Right atrium auricular region (tissue), 2 donors: ENCODE measurements around the gene MICALL1. TPM values are rescaled to one million over a fixed set of nuclear protein-coding genes. Genes with fewer than 3 reads are reported as not detected.

Experiments used
- DNase-seq: peaks from one replicate; pipeline ENCODE4 v3.0.0-alpha.2; 2019; ENCODE audit warnings: low spot score
- H3K27ac ChIP-seq, 2 donors: fragments of 200-600 bp; sonication (generic); 1 replicate in 1 of 2; 2 replicates in 1 of 2; pipeline ENCODE4 v1.5.1; 2016 to 2019
- H3K27me3 ChIP-seq, 2 donors: fragments of 200-600 bp; sonication (generic); one replicate each; pipeline versions ENCODE4 v1.5.1 to v1.6.0; 2017 to 2019
- H3K36me3 ChIP-seq: fragments of 200-600 bp; sonication (generic); one replicate; pipeline ENCODE4 v1.5.1; 2016
- H3K4me1 ChIP-seq, 2 donors: fragments of 200-600 bp; sonication (generic); one replicate each; pipeline versions ENCODE4 v1.5.1 to v1.6.0; 2017 to 2019
- H3K4me3 ChIP-seq, 2 donors: fragments of 200-600 bp; sonication (generic); 1 replicate in 1 of 2; 2 replicates in 1 of 2; pipeline ENCODE4 v1.5.1; 2017 to 2019; ENCODE audit warnings: mild to moderate bottlenecking in 1 of 2, moderate library complexity in 1 of 2
- H3K9me3 ChIP-seq, 2 donors: fragments of 200-600 bp; sonication (generic); one replicate each; pipeline ENCODE4 v1.5.1; 2019
- CTCF ChIP-seq, 2 donors: fragments of 200-600 bp; sonication (generic); IDR thresholded peaks; one replicate each; pipeline ENCODE4 v1.5.1; 2019; ENCODE audit warnings: antibody characterized with exemption in 2 of 2
- total RNA-seq, 2 donors: library from RNA; depleted of rRNA; stranded (reverse); fragments of >200 nt; gene quantifications; one replicate each; pipeline ENCODE4 v1.1.0, GENCODE V29; 2016

Gene MICALL1
- total RNA-seq, 2 donors from 2014 or later = 16.9 TPM

- H3K4me1 ChIP-seq = no peaks in the 10 kb centered on the region
- H3K9me3 ChIP-seq = no peaks in the 10 kb centered on the region
- H3K4me3 ChIP-seq = no peak overlapping the region
- TF ChIP-seq CTCF (IDR thresholded peaks at IDR 0.05) = no peak
- no peak for DNase-seq
- peaks cover 56% of the 10 kb centered on the region for H3K36me3 ChIP-seq
- no peak overlapping the region for H3K27ac ChIP-seq
- H3K27me3 ChIP-seq = no peaks in the 10 kb centered on the region
These were observed 18.4 kb downstream of the MICALL1 start for GRCh38 chr22:37924386-37925065.

- H3K9me3 ChIP-seq = no peaks in the 10 kb centered on the region
- TF ChIP-seq CTCF (IDR thresholded peaks at IDR 0.05) = no peak
- no peak overlapping the region for H3K4me3 ChIP-seq
- DNase-seq = no peak
- no peaks in the 10 kb centered on the region for H3K4me1 ChIP-seq
- no peak overlapping the region for H3K27ac ChIP-seq
- H3K27me3 ChIP-seq = no peaks in the 10 kb centered on the region
- peaks cover 53% of the 10 kb centered on the region for H3K36me3 ChIP-seq
These were observed 19.2 kb downstream of the MICALL1 start for GRCh38 chr22:37925330-37925729.

- DNase-seq = no peak
- H3K4me1 ChIP-seq = no peaks in the 10 kb centered on the region
These were observed 19.7 kb downstream of the MICALL1 start for GRCh38 chr22:37925767-37926166.

GRCh38 chr22:37926358-37926757 lies 20.3 kb downstream of the MICALL1 start:
- Histone ChIP-seq H3K36me3 (peaks cover 52% of the 10 kb centered on the region), H3K27ac (no peak overlapping the region), H3K27me3 (no peaks in the 10 kb centered on the region), H3K4me3 (no peak overlapping the region), H3K9me3 (no peaks in the 10 kb centered on the region), H3K4me1 (peaks cover 0 to 1% of the 10 kb centered on the region in 2 donors)
- no peak for DNase-seq
- TF ChIP-seq CTCF (IDR thresholded peaks at IDR 0.05) = no peak

More at GRCh38 chr22:37925767-37926166, 19.7 kb downstream of the MICALL1 start:
- Histone ChIP-seq H3K27me3 (no peaks in the 10 kb centered on the region), H3K36me3 (peaks cover 52% of the 10 kb centered on the region), H3K4me3 (no peak overlapping the region), H3K9me3 (no peaks in the 10 kb centered on the region), H3K27ac (no peak overlapping the region)
- TF ChIP-seq CTCF (IDR thresholded peaks at IDR 0.05) = no peak

- Histone ChIP-seq H3K4me3 (no peak overlapping the region), H3K4me1 (peaks cover 0 to 8% of the 10 kb centered on the region in 2 donors), H3K27me3 (no peaks in the 10 kb centered on the region), H3K9me3 (no peaks in the 10 kb centered on the region), H3K36me3 (peaks cover 51% of the 10 kb centered on the region), H3K27ac (no peak overlapping the region)
- DNase-seq = no peak
- no peak for TF ChIP-seq CTCF (IDR thresholded peaks at IDR 0.05)
These were observed 20.9 kb downstream of the MICALL1 start for GRCh38 chr22:37926771-37927636.
